Fibroblast of gingiva (primary cell): ENCODE results near the gene CIZ1.

Experiments
- DNase-seq: peaks from one replicate; pipeline ENCODE4 v3.0.0-alpha.2; 2011; ENCODE audit warnings: low read depth

Gene CIZ1

DNA sequence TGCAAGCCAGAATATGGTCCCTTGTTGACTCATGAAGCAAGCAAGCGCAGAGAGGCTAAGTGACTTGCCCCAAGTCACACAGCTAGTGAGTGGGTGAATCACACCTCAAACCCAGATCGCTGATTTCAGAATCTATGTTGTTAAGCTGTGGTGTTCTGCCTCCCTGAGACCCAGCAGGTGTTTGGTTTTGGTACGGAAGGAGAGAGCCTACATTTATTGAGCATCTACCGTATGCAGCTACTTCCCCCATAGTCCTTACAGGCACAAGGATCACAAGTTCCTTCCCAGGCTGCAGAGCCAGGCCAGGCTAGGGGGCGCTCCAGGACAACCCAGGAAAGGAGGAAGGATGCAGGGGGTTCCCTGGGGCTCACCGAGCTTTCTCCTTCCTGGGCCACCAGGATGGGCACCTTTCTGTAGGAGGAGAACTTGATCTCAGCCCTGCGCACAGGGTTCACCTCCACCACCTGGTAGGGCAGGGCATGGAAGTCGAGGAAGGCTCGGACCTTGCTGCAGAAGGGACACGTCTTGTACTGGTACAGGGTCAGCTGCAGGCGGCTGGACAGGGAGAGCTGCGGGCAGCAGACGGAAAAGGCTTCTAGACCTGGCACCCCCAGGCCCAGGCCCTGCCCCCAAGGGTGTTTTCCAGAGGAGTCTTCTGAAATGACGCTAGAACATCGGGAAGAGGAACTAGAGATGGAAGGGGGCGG lies 66.3 kb downstream of the CIZ1 start:
- DNase-seq, result peak; percentile 54

DNA sequence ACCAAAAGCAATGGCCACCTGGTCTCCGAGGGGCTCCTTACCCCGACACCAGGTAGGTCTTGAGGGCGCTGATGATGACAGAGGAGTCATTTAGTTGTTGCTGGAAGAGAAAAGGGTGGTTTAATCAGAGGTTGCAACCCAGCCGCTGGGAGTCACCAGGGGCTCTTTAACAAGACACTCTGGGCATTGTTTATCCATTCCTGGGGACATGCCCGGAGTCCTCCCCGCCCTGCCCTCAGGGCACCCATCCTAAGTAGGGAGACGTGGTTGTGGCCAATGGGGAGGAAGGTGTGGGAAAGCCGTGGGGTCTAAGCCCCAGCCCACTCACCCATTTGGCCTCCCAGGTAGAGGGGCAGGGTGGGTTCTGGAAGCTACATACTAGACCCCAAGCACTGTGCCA lies 66.9 kb downstream of the CIZ1 start:
- no peak for DNase-seq

DNA sequence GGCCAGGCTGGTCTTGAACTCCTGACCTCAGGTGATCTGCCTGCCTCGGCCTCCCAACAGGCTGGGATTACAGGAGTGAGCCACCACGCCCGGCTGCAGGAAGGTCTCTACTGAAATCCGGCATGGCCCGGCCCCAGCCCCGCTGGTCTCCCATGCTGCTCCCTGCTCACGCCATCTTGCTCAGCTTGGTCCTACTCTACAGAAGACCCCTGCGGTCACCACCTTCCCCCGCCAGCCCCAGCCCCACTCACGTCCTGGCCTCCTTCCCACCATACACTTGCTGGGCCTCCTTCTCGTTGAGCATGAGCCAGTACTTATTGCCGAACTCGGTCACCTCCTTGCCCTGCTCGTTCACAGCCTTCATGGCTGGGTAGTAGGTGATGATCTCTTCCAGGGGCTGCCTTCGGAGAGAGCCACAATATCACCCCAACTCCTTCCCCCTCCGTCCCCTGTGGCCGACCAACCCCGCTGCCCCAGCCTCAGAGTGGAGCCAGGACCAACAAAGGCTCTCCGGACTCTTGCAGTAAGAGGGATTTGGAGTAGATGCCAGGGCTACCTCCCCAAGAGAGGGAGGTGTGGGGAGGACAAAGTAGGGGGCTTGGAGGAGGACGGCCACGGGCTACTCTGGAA lies 67.8 kb downstream of the CIZ1 start:
- no peak for DNase-seq

DNA sequence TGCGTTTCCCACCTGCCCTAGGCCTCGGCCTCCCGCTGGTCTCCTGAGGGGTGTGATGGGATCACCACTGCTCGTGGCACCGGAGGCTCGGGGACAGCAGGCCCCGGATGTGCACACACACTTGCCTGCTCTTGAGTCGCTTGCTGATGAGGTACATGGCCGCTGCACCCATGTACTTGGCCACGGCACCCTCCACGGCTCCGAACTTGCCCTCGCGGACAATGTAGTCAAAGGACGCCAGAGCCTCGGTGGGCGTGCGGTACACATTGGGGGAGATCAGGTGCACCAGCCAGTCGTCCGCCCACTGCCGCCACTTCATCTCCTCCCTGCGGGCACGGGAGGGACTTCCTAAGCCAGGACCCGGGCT lies 68.6 kb downstream of the CIZ1 start:
- no peak for DNase-seq

DNA sequence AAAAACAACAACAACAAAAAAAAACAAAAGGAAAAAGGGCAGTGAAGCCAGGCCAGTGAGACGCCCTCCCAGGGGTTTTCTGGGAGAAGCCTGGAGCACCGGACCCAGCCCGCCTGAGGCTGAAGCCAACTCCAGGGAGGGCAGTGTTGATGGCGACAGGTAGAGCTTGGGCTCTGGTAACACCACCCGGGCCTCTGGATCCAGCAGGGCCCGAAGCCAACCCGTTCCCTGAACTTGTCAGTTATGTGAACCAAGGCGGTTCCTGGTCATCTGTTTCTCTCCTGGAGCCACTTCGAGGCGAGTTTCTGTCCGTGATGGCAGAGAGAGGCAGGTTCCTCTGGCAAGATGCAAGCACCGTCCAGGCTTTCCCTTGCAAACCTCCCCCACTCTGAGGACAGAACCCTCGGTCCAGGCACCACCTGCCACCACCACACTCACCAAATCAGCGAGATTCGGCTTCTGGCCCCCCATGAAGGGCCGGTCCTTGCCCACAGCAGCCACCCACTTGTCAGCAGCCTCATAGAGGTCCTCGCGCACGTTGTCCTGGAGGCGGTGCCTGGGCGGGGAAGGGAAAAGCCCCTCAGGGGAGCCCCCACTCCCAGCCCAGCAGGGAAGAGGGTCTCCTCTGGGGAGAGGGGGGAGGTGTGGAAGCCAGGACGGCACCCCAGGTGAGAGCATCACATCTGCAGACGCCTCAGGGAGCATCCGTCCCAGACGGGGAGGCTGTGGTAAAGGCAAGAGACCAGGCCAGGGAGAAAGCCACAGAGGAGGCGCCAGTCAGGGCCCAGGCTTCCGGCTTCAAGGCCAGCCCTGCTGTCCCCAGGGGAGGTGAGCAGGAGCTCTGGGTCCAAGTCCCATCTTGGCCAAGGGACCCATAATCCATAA lies 69.2 kb downstream of the CIZ1 start:
- no peak for DNase-seq

DNA sequence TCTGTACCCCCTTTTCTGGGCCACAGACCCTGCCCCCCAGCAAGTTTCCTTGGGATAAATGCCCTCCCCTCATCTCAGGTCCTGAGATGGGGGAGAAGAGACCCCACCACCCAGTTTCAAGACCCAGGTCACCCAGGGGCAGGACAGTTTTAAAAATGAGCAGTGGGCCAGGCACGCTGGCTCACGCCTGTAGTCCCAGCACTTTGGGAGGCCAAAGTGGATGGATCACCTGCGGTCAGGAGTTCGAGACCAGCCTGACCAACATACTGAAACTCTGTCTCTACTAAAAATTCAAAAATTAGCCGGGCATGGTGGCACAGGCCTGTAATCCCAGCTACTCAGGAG lies 69.9 kb downstream of the CIZ1 start:
- no peak for DNase-seq

DNA sequence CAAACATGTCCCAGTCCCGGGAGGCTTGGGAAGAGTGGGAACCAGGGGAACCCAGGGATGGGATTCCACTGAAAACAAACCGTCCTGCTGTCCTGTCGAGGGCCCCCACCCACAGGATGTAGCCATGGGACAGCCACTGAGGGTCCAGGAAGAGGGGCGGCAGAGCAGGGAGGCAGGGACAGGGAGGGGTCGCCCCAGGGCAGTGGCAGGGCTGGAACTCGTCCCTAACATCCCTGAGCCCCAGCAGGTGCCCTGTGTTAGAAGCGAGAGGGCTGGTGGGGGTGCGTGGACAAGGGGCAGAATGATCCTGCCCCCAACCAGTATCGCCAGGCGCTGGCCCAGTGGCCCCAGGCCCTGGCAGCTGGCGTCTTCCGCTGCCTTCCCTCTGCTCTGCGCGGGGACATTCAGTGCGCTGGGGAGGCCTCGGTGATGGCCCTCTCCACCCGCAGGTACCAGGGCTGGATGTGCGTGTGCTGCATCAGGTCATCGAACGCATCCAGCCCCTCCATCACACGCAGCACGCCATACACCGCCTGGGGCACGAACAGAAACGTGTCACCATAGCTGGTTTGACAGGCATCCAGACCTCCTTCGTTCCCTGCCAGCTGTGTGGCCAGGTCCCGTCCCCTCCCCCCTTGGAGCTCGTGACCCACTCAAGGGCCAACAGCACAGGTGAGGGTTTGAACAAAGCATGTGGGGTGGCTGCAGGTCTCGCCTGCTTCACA lies 70.5 kb downstream of the CIZ1 start:
- no peak for DNase-seq

DNA sequence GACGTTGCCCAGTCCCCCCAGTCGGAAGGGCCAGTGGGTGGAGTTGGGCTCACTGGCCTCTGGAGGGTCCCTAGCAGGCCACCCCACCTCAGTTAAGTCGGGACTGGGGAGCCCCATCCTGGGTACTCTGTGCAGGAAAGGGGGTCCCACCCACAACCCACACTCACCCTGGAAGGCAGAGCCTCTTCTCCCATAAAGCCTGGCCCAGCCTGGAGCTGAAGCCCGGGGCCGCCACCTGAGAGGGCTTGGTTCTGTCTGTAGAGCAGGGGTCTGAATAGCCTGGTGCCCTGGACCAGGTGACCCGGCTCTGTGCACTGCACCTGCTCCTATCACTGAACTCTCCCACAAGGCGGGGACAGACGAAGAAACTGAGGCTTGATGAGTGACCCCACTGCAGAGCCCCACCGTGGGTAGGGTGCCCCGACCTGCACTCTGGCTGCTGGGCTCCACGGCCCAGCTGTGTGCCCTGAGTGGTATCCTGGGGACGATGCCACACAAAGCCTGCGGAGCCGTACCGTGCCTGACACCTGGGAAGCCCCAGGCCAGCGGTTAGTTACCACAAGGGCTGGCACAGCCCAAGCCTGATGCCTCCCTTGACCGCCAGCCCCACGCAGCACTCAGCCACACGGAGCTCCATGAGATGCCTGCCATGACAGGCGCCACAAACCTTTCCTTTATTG lies 71.2 kb downstream of the CIZ1 start:
- DNase-seq, result no peak

DNA sequence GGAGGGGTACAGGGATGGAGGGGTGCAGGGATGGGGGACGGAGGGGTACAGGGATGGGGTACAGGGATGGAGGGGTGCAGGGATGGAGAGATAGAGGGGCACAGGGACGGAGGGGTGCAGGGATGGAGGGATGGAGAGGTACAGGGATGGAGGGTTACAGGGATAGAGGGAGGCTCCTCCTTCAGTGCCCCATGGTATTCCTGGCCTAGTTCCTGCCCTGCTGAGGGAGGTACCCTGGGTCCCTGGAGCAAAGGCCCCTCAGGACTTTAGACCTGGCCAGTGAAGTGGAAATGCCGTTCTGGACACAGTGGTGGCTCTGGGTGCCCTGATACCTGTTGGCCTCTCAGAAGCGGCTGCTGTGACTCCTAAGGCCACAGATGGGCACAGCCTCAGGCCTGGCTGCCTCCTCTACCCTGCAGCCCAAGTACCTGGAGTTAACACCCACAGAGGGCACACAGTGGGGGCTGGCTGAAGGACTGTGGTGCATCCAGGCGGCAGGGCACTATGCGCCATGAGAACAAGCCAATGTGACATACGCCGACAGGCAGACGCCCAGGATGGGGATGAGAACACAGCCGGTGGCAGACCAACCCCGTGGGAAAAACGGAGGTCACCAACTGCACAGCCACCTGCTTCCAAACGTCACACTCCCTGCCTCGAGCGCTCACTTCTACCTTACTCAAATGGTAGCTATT lies 72.3 kb downstream of the CIZ1 start:
- no peak for DNase-seq

DNA sequence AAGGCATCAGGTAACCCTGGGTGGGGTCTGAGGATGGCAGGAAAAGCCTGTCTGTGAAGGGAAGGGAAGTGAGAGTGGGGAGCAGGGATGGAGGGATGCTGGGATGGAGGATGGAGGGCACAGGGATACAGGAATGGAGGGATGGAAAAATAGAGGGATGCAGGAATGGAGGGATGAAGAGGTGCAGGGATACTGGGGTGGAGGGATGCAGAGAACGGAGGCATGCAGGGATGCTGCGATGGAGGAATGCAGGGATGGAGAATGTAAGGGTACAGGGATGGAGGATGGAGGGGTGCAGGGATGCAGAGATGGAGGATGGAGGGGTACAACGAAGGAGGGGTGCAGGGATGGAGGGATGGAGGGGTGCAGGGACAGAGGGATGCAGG lies 72.9 kb downstream of the CIZ1 start:
- no peak for DNase-seq

DNA sequence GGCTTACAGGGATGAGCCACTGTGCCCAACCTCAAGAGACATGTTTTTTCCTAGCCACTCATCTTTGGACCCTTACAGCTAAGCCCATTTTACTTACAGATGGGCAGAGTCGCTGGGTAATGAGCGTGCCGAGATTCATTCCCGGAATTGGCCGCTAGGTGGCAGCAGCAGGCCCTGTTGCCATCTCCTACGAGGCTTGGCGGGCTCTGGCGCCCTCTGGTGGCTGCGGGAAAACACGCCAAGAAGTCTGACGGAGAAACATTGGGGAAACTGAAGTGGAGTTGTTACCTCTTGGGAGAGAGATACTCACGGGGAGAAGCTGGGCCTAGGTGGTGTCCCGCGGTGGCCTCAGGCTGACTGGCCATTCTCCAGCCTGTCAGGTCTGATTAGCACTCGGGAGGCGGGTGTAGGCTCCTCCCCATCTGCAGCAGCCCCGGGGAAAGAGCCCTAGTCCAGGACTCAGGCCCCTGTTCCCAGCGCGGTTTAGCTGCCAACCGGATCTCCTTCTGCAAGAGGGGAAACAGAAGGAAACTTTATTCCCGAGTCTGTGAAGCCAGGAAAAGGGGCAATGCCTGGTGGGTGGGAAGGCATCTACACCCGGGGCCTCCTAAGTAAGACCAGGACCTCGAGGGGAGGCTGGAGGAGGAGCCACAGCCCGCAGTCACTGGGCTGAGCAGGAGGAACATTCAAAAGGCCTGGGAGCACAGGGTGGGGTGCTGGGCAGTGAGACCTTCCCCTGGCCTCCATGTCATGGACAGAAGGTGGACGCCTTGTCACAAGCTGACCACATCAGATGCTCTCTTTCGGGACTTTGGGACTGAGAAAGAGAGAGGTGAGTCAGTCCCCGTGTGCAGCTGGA lies 73.5 kb downstream of the CIZ1 start:
- peak; percentile 79 for DNase-seq

DNA sequence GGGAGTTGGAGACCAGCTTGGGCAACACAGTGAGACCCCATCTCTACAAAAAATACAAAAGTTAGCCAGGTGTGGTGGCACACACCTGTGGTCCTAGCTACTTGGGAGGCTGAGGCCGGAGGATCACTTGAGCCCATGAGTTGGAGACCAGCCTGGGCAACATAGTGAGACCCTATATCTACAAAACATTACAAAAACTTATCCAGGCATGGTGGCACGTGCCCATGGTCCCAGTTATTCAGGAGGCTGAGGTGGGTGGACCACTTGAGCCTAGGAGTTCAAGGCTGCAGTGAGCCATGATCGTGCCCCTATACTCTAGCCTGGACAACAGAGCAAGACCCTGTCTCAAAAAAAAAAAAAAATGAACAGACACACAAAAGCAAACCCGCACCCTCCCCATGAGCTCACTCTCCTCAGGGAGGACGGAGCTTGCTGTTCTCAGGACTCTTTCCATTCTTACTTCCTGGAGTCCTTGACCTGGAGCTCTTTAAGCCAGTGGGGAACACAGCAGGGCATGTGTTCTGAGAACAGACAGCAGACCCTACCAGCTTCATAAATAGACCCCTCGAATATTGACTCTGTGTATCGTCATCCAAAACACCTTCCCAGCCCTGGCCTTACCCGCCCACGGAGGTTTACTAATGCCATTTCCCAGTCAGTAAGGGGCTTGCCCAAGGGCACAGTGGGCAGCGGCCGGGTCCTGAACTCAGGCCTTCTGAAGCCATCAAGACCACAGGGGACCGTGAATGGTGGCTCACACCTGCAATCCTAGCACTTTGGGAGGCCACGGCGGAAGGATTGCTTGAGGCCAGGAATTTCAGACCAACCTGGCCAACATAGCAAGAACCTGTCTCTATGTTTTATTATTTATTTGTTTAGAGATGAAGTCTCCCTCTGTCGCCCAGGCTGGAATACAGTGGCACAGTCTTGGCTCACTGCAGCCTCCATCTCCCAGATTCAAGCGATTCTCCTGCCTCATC lies 75.0 kb downstream of the CIZ1 start:
- DNase-seq, result no peak
